ENCODE data around the gene ABHD17B.

GRCh38 chr9:71885467-71885866 lies 25.5 kb downstream of the ABHD17B start:
- no peak for TF ChIP-seq CTCF (IDR thresholded peaks at IDR 0.05)
- no peak for TF ChIP-seq POLR2A (IDR thresholded peaks at IDR 0.05)
